Uterus (tissue), 4 donors: ENCODE data around the gene CIPC. TPM values are rescaled to one million over a fixed set of nuclear protein-coding genes. Genes with fewer than 3 reads are reported as not detected.

Experiments used
- DNase-seq, 2 donors: peaks; one replicate each; pipeline ENCODE4 v3.0.0-alpha.2; 2019 to 2020
- H3K27ac ChIP-seq, 2 donors: fragments of 200-600 bp; sonication (generic); 1 replicate in 1 of 2; 2 replicates in 1 of 2; pipeline ENCODE4 v1.5.1; 2016 to 2018
- H3K27me3 ChIP-seq, 2 donors: fragments of 200-600 bp; sonication (generic); one replicate each; pipeline ENCODE4 v1.5.1; 2018 to 2019; ENCODE audit warnings: control low read depth in 1 of 2
- H3K36me3 ChIP-seq, 2 donors: fragments of 200-600 bp; sonication (generic); one replicate each; pipeline ENCODE4 v1.5.1; 2019; ENCODE audit warnings: control low read depth in 1 of 2
- H3K4me1 ChIP-seq, 2 donors: fragments of 200-600 bp; sonication (generic); one replicate each; pipeline ENCODE4 v1.5.1; 2018 to 2019; ENCODE audit warnings: control low read depth in 1 of 2
- H3K4me3 ChIP-seq, 2 donors: fragments of 200-600 bp; sonication (generic); 1 replicate in 1 of 2; 2 replicates in 1 of 2; pipeline ENCODE4 v1.5.1; 2018 to 2019; ENCODE audit warnings: mild to moderate bottlenecking in 1 of 2
- H3K9me3 ChIP-seq, 2 donors: fragments of 200-600 bp; sonication (generic); one replicate each; pipeline ENCODE4 v1.5.1; 2019; ENCODE audit warnings: control low read depth in 1 of 2
- CTCF ChIP-seq, 4 experiments: fragments of 200-600 bp in 2 of 4; fragments of 450-650 bp in 2 of 4; sonication (generic) in 2 of 4; IDR thresholded peaks; one replicate each; pipeline ENCODE4 v1.5.1; 2016 to 2019; ENCODE audit warnings: antibody characterized with exemption in 4 of 4, mild to moderate bottlenecking in 2 of 4, moderate library complexity in 1 of 4
- POLR2A ChIP-seq, 2 donors: fragments of 450-650 bp; IDR thresholded peaks; one replicate each; pipeline ENCODE4 v1.6.1; 2016; ENCODE audit warnings: antibody characterized with exemption in 2 of 2, mild to moderate bottlenecking in 1 of 2, moderate library complexity in 1 of 2
- intact Hi-C: fragments of 100-400 bp; cut with DNase I; formaldehyde crosslinking; loops from one replicate; pipeline ENCODE4 v1.15.1; 2023; ENCODE audit warnings: low total_unique reads
- total RNA-seq, 4 donors: library from RNA; depleted of rRNA in 3 of 4; stranded (reverse); fragments of >200 nt in 3 of 4; gene quantifications; one replicate each; pipeline versions ENCODE4 v1.1.0 to v1.2.4, GENCODE V29; 2014 to 2023
- donor health status: DM: yes; HTN: yes; CAD: no.

Gene CIPC
- total RNA-seq, 4 donors from 2014 or later = 8.2 to 71.8 (median 28.1) TPM

- Histone ChIP-seq H3K4me1 (peaks cover 6 to 9% of the 10 kb centered on the region in 2 donors), H3K9me3 (no peaks in the 10 kb centered on the region), H3K27ac (no peak overlapping the region), H3K36me3 (no peaks in the 10 kb centered on the region), H3K27me3 (no peaks in the 10 kb centered on the region), H3K4me3 (no peak overlapping the region)
- DNase-seq = no peak
- intact Hi-C loops = no loop called here
- no peak for TF ChIP-seq POLR2A (IDR thresholded peaks at IDR 0.05)
- TF ChIP-seq CTCF (IDR thresholded peaks at IDR 0.05) = no peak
Measured at GRCh38 chr14:77106666-77107065, 8.6 kb downstream of the CIPC start.

- Histone ChIP-seq H3K36me3 (no peaks in the 10 kb centered on the region), H3K27ac (no peak overlapping the region)
Measured at GRCh38 chr14:77107228-77107627, 9.2 kb downstream of the CIPC start.

GRCh38 chr14:77108753-77109152 lies 10.7 kb downstream of the CIPC start:
- Histone ChIP-seq H3K27me3 (no peaks in the 10 kb centered on the region), H3K9me3 (no peaks in the 10 kb centered on the region), H3K36me3 (no peaks in the 10 kb centered on the region), H3K27ac (no peak overlapping the region), H3K4me1 (peaks cover 10 to 15% of the 10 kb centered on the region in 2 donors), H3K4me3 (no peak overlapping the region)
- TF ChIP-seq POLR2A (IDR thresholded peaks at IDR 0.05) (no peak), CTCF (IDR thresholded peaks at IDR 0.05) (no peak)
- no peak for DNase-seq
- intact Hi-C loops = no loop called here

More at GRCh38 chr14:77107228-77107627, 9.2 kb downstream of the CIPC start:
- Histone ChIP-seq H3K4me3 (no peak overlapping the region), H3K27me3 (no peaks in the 10 kb centered on the region), H3K4me1 (peaks cover 10 to 15% of the 10 kb centered on the region in 2 donors), H3K9me3 (no peaks in the 10 kb centered on the region)
- intact Hi-C loops = no loop called here
- DNase-seq = no peak
- TF ChIP-seq CTCF (IDR thresholded peaks at IDR 0.05) (no peak), POLR2A (IDR thresholded peaks at IDR 0.05) (no peak)

- no peaks in the 10 kb centered on the region for H3K27me3 ChIP-seq
- DNase-seq = no peak
- H3K36me3 ChIP-seq = no peaks in the 10 kb centered on the region
- H3K27ac ChIP-seq = peak overlapping the region in 1 of 2 donors; percentile 81
- no peaks in the 10 kb centered on the region for H3K9me3 ChIP-seq
- TF ChIP-seq POLR2A (IDR thresholded peaks at IDR 0.05) = no peak
- TF ChIP-seq CTCF (IDR thresholded peaks at IDR 0.05) = no peak
- H3K4me3 ChIP-seq = no peak overlapping the region
- intact Hi-C loops = no loop called here
- peaks cover 10 to 15% of the 10 kb centered on the region in 2 donors for H3K4me1 ChIP-seq
Measured at GRCh38 chr14:77109656-77110055, 11.6 kb downstream of the CIPC start.

GRCh38 chr14:77110286-77110685 lies 12.2 kb downstream of the CIPC start:
- Histone ChIP-seq H3K9me3 (no peaks in the 10 kb centered on the region), H3K4me1 (peaks cover 10 to 15% of the 10 kb centered on the region in 2 donors), H3K4me3 (no peak overlapping the region), H3K27me3 (no peaks in the 10 kb centered on the region), H3K36me3 (no peaks in the 10 kb centered on the region), H3K27ac (peak overlapping the region; percentile 75 to 81)
- no peak for DNase-seq
- TF ChIP-seq CTCF (IDR thresholded peaks at IDR 0.05) (no peak), POLR2A (IDR thresholded peaks at IDR 0.05) (no peak)
- intact Hi-C loops = no loop called here
